RWPE2 (cell line): ENCODE data around the gene IDUA.
A peak's percentile ranks its signal among the peaks of the same experiment; 100 is the strongest.

Experiments
- ATAC-seq: fragments of 200-7000 bp; cut with Tn5 transposase; 3 replicates; pipeline ENCODE4 v1.9.1; 2021; ENCODE audit warnings: low read depth
- DNase-seq: peaks from one replicate; pipeline ENCODE4 v3.0.0-alpha.2; 2020; ENCODE audit warnings: low spot score
- H3K27ac ChIP-seq: fragments of 450-650 bp; 2 replicates; pipeline ENCODE4 v1.5.1; 2017; ENCODE audit warnings: mild to moderate bottlenecking; ENCODE audit not compliant: poor library complexity, severe bottlenecking
- H3K27me3 ChIP-seq: fragments of 250-450 bp; sonication (Bioruptor Pico); 2 replicates; pipeline ENCODE4 v1.5.1; 2021; ENCODE audit warnings: mild to moderate bottlenecking, moderate library complexity; ENCODE audit not compliant: insufficient read depth, poor library complexity, severe bottlenecking
- H3K36me3 ChIP-seq: fragments of 250-450 bp; sonication (Bioruptor Pico); 2 replicates; pipeline ENCODE4 v1.5.1; 2020; ENCODE audit warnings: low read depth, mild to moderate bottlenecking, moderate library complexity
- H3K4me1 ChIP-seq: fragments of 250-450 bp; sonication (Bioruptor Pico); 2 replicates; pipeline ENCODE4 v1.5.1; 2021; ENCODE audit warnings: mild to moderate bottlenecking, moderate library complexity; ENCODE audit not compliant: insufficient read depth, poor library complexity, severe bottlenecking
- H3K4me3 ChIP-seq: fragments of 250-450 bp; sonication (Bioruptor Pico); 2 replicates; pipeline ENCODE4 v1.5.1; 2021; ENCODE audit warnings: mild to moderate bottlenecking, moderate library complexity; ENCODE audit not compliant: severe bottlenecking
- H3K9me3 ChIP-seq: fragments of 250-450 bp; sonication (Bioruptor Pico); 2 replicates; pipeline ENCODE4 v1.5.1; 2021; ENCODE audit warnings: mild to moderate bottlenecking, moderate library complexity; ENCODE audit not compliant: severe bottlenecking
- CTCF ChIP-seq: fragments of 450-650 bp; IDR thresholded peaks from one replicate; pipeline ENCODE4 v1.5.1; 2017; ENCODE audit warnings: mild to moderate bottlenecking, moderate library complexity; ENCODE audit not compliant: poor library complexity, severe bottlenecking

IDUA gene

GRCh38 chr4:1042352-1043055, 55.7 kb downstream of the IDUA start:
- no peak for TF ChIP-seq CTCF
- Histone ChIP-seq H3K27me3 (peaks cover 13% of the 10 kb centered on the region), H3K9me3 (no peaks in the 10 kb centered on the region), H3K4me3 (no peak overlapping the region), H3K4me1 (peaks cover 27% of the 10 kb centered on the region), H3K27ac (peak overlapping the region; percentile 55), H3K36me3 (no peaks in the 10 kb centered on the region)
- DNase-seq (no peak), ATAC-seq (no peak)

GRCh38 chr4:1043162-1043561, 56.3 kb downstream of the IDUA start:
- Histone ChIP-seq H3K4me1 (peaks cover 27% of the 10 kb centered on the region), H3K27me3 (peaks cover 13% of the 10 kb centered on the region), H3K9me3 (no peaks in the 10 kb centered on the region), H3K36me3 (no peaks in the 10 kb centered on the region), H3K4me3 (no peak overlapping the region), H3K27ac (peak overlapping the region; percentile 22)
- no peak for TF ChIP-seq CTCF
- no peak for ATAC-seq
- DNase-seq: no peak

GRCh38 chr4:1043651-1044468, 57.0 kb downstream of the IDUA start:
- ATAC-seq (peak; percentile 83), DNase-seq (peak; percentile 99)
- no peak overlapping the region for H3K4me3 ChIP-seq
- H3K27ac ChIP-seq: peak overlapping the region; percentile 22
- H3K4me1 ChIP-seq: peaks cover 27% of the 10 kb centered on the region
- H3K36me3 ChIP-seq: no peaks in the 10 kb centered on the region
- H3K9me3 ChIP-seq: no peaks in the 10 kb centered on the region
- H3K27me3 ChIP-seq: peaks cover 13% of the 10 kb centered on the region
- no peak for TF ChIP-seq CTCF

GRCh38 chr4:1044469-1045192, 57.8 kb downstream of the IDUA start:
- peaks cover 13% of the 10 kb centered on the region for H3K27me3 ChIP-seq
- ATAC-seq (no peak), DNase-seq (peak; percentile 49)
- TF ChIP-seq CTCF: no peak
- H3K9me3 ChIP-seq: no peaks in the 10 kb centered on the region
- peak overlapping the region; percentile 22 for H3K27ac ChIP-seq
- H3K4me1 ChIP-seq: peaks cover 27% of the 10 kb centered on the region
- no peaks in the 10 kb centered on the region for H3K36me3 ChIP-seq
- no peak overlapping the region for H3K4me3 ChIP-seq
